DMS 273 treated with DMSO at 0.1 percent for 48 hours (cell line): Measurements from ENCODE around the gene AUP1.
A peak's percentile ranks its signal among the peaks of the same experiment; 100 is the strongest.
"Not testable (repeated sequence)": the region's sequence is repeated elsewhere in the genome, so short reads cannot be mapped to it uniquely, and the experiment has no call there.

Experiments used
- DNase-seq: peaks from one replicate; lab custom pipeline; 2025; lab: John Stamatoyannopoulos, UW

AUP1 gene

DNA sequence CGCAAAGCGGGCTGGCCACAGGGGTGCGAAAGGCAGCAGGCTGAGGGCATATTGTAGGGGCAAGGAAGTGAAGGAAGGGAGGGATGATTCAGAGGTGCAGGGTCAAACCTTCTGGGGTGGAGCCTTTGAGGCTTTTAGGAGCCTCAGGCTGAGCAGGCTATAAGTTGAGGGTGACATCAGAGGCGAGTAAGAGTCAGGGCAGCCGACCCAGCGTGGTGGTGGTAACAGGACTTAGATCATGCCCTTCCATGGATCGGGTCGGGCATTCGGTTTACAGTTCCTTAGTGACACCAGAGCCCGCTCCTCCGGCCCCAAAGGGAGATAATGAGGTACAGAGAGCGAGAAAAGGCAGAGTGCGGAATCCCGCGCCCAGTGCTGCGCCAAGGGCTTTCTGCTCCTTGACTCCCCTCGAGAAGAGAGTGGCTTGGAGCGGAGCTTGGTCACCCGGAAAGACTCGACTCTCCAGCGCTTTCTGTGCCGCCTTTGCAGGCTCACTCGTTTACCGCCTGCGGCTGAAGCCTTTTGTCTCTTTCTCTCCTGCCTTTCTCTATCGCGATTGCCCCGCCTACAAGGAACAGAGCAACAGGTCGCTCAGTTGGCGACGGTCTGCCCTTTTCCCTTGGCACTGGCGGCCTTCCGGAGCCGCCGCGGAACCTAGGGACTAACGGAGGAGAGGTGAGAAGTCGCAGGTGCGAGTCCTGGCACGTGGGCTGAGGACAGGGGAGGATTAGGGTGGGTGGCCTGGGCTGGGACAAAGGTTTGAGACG lies 30.8 kb downstream of the AUP1 start:
- DNase-seq = no peak

GRCh38 chr2:74497777-74498499 lies 31.6 kb downstream of the AUP1 start:
- DNase-seq = no peak

DNA sequence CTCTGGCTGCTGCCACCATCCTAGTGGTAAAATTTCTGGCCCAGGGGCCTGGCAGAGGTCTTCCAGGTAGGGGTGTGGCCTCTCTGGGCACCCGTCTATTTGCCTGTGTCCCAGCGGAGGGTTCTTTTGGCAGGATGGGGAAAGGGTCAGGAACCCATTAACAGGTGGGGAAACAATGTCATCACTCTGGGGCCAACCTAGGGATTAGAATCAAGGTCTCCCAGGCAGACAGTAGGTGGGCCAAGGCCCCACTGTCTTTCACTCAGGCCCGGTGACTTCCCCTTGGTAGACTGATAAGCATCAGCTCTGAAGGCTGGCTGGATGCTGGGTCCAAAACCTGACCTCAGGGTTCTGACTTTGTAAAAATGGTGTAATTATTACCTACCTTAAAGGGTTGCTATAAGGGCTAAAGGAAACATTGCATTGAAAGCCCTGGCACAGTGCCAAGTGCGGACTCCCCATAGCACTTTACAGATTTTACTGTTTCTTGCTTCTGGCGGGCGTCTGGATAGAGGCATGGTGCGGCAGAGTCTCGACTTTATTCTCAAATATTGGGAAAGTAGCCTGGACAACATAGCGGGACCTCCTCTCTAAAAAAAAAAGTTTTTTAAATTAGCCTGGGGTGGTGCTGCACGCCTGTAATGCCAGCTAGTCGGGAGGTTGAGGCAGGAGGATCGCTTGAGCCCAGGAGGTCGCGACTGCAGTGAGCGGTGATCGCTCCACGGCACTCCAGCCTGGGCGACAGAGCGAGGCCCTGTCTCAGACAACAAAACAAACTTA lies 32.3 kb downstream of the AUP1 start:
- no peak for DNase-seq

GRCh38 chr2:74495440-74495839 lies 34.1 kb downstream of the AUP1 start:
- DNase-seq = no peak

DNA sequence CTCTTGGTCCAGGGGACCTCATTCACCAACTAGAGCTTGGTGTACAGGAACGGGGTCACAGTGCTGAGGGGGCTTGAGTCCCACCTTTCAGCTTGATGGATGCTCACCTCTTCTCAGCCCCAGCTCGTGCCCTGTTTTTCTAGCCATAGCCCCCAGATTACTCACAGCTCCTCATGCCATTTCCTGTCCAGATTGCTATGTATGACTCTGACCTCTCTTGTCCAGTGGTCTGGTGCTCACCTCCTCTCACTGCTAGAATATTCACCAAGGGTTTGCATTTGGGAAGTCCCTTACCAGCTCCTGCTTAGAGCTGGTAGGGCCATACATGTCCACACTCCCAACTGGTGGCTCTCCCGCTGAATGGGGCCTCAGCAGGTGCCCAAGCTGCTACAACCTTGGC lies 36.0 kb downstream of the AUP1 start:
- DNase-seq = no peak

DNA sequence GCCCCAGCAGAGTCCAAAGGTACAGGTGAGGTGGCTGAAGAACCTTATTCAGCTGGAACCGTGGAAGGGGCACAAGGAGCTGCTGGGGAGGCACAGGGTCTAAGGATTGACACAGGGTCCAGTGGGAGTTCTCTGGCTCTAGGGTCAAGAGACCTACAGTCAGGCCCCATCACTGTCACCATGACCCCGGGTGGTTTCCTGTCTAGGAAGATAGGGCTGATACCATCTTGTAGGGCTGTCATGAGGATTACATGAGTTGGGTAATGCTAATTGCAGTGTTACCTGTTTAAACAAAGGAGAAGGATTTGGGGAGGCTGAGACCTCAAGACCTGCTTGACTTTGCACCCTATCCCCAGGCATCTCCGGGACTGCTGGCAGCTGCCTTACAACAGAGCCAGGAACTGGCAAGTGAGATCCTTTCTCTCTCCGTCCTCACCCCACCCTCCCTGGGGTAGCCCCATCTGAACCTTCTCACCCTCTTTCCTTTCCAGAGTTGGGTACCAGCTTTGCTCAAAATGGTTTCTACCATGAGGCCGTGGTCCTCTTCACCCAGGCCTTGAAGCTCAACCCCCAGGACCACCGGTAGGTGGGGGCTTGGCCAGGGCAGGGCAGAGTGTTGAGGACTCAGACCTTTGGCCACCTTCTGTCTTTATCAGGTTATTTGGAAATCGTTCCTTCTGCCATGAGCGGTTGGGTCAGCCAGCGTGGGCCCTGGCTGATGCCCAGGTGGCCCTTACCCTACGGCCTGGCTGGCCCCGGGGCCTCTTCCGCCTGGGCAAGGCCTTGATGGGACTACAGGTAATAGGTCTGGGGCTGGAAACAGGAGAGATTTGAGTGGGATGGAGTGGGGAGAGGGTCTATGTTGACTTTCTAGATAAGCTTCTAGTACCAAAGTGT lies 37.6 kb downstream of the AUP1 start:
- DNase-seq = no peak

DNA sequence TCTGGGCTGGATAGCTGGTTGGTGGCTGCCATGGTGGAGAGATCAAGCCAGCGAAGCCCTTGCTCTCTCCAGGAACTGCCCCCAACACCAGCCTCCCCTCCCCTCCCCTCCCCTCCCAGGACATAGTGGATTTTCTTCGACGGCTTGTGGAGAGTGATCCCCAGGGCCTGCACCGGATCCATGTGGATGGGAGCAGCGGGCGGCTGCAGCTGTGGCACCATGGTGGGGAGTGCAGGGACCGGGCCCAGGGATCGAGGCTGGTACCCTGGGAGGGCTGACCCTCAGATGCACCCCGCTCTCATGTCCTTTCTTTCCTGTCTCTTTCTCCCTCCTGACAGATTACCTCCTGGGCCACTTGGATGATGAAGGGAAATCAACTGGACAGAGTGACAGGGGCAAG lies 39.6 kb downstream of the AUP1 start:
- no peak for DNase-seq

DNA sequence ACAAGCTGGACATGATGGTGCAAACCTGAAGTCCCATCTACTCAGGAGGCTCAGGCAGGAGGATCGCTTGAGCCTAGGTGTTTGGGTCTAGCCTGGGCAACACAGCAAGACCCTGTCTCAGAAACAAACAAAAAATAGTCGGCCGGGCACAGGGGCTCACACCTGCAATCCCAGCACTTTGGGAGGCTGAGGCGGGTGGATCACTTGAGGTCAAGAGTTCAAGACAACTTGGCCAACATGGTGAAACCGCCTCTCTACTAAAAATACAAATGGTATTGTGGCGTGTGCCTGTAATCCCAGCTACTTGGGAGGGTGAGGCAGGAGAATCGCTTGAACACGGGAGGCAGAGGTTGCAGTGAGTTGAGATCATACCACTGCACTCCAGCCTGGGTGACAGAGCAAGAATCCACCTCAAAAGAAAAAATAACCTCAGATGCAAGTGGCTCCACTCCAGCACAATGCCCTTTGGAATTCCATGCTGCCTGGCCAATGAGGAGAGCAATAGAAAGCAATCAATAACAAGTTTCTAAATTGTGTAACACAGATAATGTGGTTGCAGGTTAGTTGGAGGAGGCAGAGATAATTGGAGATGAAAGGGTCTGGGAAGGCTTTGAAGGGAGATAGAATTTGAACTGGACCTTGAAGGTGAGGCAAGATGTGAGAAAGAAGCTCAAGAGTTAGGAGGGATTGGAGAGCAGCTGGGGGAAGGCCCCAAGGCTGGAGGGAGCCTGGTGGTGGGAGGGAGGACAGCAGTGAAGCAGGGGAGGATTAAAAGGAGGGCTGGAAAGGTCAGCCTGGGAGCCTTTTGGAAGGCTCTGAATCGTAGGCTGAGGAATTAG lies 40.6 kb downstream of the AUP1 start:
- DNase-seq = no peak

- no peak for DNase-seq
These were observed 43.4 kb downstream of the AUP1 start for GRCh38 chr2:74486141-74486540.

DNA sequence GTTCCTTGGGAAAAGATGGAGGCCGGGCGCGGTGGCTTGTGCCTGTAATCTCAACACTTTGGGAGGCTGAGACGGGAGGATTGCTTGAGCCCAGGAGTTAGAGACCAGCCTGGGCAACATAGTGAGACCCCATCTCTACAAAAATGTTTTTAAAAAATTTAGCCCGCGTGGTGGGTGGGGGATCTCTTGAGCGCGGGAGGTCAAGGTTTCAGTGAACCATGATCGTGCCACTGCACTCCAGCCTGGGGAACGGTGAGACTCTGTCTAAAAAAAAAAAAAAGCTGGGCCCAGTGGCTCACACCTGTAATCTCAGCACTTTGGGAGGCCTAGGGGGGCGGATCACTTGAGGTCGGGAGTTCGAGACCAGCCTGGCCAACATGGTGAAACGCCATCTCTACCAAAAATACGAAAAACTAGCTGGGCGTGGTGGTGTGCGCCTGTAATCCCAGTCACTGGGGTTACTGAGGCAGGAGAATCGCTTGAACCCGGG lies 45.8 kb downstream of the AUP1 start:
- not testable (repeated sequence) for DNase-seq

- DNase-seq = peak; percentile 94
These were observed 46.5 kb downstream of the AUP1 start, which contains the start of the genes CCDC142 and TTC31 for GRCh38 chr2:74482801-74483674. Gene CCDC142, minus strand, starts transcription at chr2:74482998. Its CDS starts 161 bp downstream, at chr2:74482837. Gene TTC31, plus strand, starts transcription at chr2:74483081. Its CDS starts 15 bp downstream, at chr2:74483096.

- no peak for DNase-seq
These were observed 47.3 kb downstream of the AUP1 start for GRCh38 chr2:74481961-74482800.

DNA sequence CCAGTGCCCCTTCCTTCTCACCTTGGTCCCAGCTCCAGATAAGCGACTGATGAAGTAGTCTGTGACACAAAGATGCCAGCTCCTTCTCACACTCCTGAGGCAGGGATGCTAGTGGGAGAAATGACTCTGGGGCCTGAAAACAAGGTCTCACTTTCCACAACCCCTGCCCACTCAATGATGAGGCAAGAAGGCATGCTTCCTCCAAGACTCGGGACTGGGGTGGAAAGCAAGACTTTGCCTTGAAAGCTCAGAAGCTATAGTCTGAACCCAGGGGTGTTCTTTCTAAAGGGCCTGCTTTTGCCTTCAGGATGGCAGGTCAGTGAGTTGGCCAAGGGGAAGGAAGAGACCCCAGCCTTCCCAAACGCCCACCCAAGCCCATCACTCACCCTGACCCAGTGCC lies 48.1 kb downstream of the AUP1 start:
- DNase-seq = no peak
